ENCODE data around the gene PIGL.
"Not testable (repeated sequence)": the region's sequence is repeated elsewhere in the genome, so short reads cannot be mapped to it uniquely, and the experiment has no call there.

The PIGL gene

GRCh38 chr17:16217002-16217635 is at the start of gene PIGL:
Gene PIGL (plus strand): TSS chr17:16217210. CDS start chr17:16217227, 17 bp downstream.
- peak; percentile 94 for DNase-seq

GRCh38 chr17:16171613-16172012 is 45.4 kb upstream of the PIGL start:
- no peak for DNase-seq

DNA sequence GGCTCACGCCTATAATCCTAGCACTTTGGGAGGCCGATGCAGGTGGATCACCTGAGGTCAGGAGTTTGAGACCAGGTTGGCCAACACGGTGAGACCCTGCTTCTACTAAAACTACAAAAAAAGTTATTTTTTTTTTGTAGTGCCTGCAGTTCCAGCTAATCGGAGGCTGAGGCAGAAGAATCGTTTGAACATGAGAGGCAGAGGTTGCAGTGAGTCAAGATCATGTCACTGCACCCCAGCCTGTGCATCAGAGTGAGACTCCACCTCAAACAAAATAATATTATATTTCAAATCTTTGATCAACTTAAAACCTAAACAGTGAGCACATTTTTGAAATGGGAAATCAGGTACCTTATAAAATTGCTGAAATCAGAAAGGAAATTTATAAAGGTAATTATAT is 38.2 kb upstream of the PIGL start:
- DNase-seq = no peak

DNA sequence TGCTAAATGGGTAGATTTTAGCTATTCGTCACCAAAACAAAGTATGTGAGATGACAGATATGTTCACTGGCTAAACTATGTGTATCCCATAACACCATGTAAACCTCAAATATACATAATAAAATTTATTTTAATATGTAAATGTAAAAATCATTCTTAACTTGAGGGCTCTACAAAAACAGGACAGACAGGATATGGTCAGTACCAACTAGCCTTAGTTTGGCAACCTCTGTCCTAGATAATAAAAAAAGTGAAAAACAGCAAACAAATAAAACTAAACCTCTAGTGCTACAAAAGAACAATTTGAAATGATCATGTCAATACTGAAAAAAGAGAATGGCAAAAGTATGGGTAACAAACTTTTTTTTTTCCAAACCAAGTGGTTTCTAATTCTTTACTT is 35.4 kb upstream of the PIGL start:
- no peak for DNase-seq

DNA sequence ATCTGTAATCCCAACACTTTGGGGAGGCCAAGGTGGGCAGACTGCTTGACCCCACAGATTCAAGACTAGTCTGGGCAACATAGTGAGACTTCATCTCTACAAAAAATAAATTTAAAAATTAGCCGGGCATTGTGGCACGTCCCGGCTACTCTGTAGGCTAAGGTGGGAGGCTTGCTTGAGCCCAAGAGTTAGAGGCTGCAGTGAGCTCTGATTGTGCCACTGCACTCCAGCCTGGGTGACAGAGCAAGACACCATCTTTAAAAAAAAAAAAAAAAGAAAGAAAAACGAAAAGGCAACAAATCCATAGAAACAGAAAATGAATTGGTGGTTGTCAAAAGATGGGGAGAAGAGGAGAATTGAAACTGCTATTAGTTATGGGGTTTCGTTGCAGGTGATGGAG is 29.4 kb upstream of the PIGL start:
- DNase-seq = no peak

DNA sequence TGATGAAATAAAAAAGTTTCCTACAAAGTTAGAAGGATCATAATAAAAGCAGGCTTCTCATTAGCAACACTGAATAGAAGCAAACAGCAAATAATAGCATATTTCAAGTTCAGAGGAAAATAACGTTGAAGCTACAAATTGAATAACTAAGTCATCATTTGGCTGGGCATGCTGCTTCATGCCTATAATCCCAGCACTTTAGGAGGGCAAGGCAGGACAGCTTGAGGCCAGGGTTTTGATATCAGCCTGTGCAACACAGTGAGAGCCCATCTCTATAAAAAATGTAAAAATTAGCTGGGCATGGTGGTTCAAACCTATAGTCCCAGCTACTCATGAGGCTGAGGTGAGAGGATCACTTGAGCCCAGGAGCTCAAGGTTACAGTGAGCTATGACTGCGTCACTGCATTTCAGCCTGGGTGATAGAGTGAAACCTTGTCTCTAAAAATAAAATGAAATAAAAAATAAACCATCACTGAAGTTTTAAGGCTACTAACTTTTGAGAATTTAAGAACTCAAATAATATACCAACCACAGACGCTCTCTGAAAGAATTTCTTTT is 27.1 kb upstream of the PIGL start:
- no peak for DNase-seq

GRCh38 chr17:16190703-16191360 is 26.2 kb upstream of the PIGL start:
- no peak for DNase-seq

DNA sequence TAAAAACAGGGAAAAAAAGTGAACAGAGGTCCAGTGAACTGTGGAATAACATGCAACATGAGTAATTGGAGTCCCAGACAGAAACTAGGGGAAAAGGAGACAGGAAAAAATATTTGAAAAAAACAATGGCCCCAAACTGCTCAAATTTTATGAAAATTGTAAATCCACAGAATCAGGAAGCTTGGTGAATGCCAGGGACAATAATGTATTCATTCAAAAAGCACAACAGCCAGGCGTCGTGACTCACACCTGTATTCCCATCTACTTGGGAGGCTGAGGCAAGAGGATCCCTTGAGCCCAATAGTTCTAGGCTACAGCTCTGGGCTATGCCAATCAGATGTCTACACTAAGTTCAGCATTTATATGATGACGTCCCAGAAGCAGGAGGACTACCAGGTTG is 25.4 kb upstream of the PIGL start:
- no peak for DNase-seq

GRCh38 chr17:16194307-16194835 is 22.6 kb upstream of the PIGL start:
- not testable (repeated sequence) for DNase-seq

DNA sequence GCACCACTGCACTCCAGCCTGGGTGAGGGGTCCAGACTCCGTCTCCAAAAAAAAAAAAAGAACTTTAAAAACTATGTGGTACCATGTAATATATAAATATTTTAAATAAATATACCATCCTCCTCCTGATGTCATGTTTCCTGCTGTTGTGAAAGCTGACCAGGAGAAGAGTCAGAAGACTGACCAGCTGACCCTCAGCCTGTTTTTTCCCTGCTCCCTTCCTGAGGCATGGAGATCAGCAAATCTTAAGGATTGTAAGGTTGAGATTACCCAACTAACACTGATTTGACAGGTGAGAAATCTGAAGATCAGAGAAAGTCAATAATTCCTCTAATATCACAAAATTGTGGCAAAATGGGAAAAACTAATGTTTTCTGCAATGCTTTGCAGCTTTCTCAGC is 19.7 kb upstream of the PIGL start:
- DNase-seq = no peak

GRCh38 chr17:16199093-16199492 is 17.9 kb upstream of the PIGL start:
- DNase-seq = peak; percentile 38

DNA sequence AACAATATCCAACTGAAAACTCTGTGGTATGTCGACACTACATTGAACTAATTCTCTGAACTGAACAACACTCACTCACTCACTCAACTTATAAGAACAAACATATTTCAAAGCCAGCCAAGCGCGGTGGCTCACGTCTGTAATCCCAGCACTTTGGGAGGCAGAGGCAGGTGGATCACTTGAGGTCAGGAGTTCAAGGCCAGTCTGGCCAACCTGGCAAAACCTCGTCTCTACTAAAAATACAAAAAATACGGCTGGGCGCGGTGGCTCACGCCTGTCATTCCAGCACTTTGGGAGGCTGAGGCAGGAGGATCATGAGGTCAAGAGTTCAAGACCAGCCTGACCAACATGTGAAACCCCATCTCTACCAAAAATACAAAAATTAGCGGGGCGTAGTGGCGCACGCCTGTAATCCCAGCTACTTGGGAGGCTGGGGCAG is 15.3 kb upstream of the PIGL start:
- not testable (repeated sequence) for DNase-seq

- not testable (repeated sequence) for DNase-seq
These were observed 14.2 kb upstream of the PIGL start for GRCh38 chr17:16202554-16203500.

DNA sequence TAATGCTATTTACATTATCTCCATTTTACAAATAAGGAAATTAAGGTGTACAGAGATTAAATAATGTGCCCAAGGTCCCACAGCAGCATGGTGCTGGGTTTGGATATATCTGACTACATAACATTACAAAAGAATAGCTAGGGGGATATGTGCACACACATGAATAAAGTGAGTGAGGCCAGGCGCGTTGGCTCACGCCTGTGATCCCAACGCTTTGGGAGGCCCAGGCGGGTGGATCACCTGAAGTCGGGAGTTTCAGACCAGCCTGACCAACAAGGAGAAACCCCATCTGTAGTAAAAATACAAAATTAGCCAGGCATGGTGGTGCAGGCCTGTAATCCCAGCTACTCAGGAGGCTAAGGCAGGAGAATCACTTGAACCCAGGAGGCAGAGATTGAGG is 12.2 kb upstream of the PIGL start:
- DNase-seq = not testable (repeated sequence)

GRCh38 chr17:16211590-16211989 is 5.4 kb upstream of the PIGL start:
- DNase-seq = no peak

- no peak for DNase-seq
These were observed 4.2 kb upstream of the PIGL start for GRCh38 chr17:16212793-16213192.

DNA sequence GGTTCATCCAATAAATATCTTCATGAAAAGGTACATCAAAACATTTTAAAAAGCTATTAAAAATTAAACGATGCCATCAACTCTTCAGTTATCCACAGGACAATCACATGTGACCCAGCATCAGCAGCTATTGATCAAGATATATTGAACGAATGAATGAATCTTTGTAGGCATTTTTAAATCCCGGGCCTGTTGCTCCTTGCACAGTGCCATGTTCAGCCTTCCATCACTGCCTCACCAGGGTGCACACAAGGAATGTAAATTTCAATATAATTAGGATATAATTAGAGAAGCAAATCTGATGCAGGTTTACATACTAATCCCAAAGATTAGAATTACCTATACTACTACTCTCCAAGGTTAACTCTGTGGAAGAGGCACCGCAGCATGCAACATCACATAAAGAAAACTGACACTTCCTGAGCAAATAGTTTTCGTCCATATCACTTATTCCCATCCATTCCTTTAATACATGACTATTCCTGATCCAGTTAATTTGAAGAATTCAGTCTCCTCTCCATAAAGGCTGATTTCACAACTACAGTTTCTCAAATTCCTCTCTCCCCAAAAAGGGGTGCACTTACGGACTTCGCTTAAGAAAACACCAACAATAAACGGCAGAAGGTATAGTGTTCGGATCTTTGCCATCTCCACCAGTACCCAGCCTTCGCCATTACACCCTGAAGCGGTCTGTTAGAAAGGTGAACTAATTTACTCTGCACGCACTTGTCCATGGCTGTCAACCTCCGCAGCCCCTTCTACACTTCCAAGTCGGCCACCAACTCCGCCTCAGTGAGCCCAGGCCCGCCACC is 2.6 kb upstream of the PIGL start:
- DNase-seq = peak; percentile 40

DNA sequence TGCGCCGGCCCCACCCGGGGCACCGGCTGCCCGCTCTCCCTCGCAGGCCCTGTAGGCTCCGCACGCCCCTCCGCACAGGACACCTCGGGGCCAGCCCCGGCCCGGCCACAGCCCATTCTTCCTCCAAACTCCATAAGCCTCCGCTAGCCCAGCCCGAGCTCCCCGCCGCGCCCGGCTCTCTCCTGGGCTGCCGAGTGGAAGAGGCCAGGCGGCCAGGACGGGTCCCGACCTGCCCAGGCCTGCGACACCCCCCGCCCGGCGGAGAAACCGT is 2.1 kb upstream of the PIGL start:
- DNase-seq = peak; percentile 40

- peak; percentile 90 for DNase-seq
These were observed 1.6 kb upstream of the PIGL start, which contains the start of gene NCOR1 for GRCh38 chr17:16215273-16215964. Gene NCOR1 (minus strand): TSS chr17:16215534. CDS start chr17:16194569, 20,965 bp downstream.

- DNase-seq = no peak
These were observed 1.1 kb upstream of the PIGL start for GRCh38 chr17:16215965-16216316.

DNA sequence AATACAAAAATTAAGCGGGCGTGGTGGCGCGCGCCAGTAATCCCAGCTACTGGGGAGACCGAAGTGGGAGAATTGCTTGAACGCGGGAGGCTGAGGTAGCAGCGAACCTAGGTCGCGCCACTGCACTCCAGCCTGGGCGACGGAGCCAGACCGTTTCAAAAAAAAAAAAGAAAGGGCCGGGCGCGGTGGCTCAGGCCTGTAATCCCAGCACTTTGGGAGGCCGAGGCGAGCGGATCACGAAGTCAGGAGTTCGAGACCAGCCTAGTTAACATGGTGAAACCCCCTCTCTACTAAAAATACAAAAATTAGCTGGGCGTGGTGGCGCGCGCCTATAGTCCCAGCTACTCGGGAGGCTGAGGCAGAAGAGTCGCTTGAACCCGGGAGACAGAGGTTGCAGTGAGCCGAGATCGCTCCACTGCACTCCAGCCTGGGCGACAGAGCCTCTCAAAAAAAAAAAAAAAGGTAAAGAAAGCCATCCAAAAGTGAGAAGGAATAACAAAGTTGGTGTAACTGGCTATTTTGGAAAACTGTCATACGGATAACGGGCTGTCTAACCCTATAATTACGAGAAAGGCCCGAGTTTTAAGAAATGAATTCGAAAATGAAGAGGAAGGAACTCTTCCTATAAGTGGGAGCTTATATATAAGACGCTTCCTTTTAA is 539 bp upstream of the PIGL start:
- DNase-seq = not testable (repeated sequence)
